Astrocyte of the hippocampus (primary cell): ENCODE results near the gene OR2H2.

Source experiments
- DNase-seq: peaks from one replicate; pipeline ENCODE4 v3.0.0; 2011; ENCODE audit warnings: low read depth, low spot score

OR2H2 gene

DNA sequence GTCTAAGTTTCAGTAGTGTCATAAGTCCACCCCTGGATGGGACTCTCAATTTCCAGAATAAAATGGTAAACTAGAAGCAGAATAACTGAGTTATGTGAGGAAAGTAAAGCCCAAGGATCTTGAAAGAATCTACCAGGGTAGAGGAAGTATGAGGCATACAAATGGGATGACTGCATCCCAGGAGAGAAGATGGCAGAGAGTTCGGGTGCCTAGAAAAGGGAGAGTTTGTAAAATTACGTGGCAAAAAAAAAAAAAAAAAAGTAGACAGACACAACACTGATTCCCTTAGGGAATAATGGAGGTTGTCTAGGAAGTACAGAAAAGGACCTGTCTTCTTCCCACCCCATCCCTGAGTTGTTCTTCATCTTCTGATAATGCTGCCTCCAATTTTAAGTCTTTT lies 44.6 kb downstream of the OR2H2 start:
- no peak for DNase-seq

GRCh38 chr6:29630315-29630714 lies 45.4 kb downstream of the OR2H2 start:
- DNase-seq: no peak

DNA sequence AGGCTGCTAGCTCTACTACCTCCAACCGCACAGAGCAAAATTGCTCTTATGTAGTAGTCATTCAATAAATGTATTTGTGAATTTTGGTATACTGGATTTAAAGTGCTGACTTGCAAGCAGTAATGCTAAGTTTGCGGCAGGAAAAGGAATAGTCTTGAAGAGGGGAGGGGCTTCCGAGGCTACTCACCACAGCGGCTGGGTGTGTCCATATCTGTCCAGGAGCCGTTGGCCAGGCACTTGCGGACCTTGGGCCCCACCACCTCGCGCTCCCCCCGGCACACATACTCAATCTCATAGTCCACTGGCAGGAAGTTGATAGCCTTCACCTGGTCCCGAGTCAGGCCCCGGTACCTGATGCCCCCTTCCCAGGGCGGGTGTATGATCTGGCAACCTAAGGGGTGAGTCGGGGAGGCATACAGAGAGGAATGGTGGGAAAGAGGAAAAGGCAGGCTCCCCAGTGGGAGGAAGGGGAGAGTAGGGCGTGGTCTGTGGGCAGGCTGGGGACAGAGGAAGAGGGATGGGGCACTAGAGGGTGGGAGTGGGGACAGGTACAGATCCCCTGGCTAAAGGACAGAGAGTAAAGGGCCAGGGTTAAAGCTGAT lies 46.4 kb downstream of the OR2H2 start:
- no peak for DNase-seq

DNA sequence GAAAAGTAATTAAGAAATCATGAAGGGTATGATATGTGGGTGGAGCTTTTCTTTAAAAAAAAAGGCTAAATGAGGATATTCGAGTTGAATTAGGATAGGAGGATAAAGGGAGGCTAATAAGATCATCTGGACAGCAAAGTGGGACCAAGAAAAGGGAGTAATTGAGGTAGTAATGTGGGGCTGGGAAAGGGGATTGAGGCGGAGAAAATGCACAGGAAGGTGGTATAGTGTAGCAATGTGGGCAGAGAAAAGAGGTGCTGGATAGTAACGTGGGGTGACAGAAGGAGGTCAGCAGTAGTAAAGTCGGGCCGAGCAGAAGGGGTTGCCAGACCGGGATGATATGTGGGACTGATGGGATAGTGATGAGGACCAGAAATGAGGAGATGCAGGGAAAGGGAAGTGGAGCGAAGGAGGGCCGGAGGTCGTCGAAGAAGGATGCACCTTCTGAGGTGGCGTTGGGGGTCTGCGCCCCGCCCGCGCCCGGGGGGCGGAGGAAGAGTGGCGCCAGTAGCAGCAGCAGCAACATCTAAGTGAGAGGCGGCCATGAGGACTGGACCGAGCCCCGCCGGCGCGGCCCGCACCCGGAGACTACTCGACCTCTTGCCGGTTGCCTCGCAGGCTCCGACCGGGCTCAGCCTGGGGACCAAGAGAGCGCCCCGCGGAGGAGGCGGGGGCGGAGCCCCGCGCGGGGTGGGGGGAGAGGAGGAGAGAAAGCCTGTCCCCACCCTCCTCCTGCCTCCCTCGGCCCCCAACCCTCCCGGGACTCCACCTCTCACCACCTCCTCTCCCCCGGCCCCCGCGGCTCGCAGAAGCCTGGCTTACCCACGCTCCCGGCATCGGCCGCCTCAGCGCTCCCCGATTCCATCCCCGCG lies 47.2 kb downstream of the OR2H2 start:
- peak; percentile 80 for DNase-seq

DNA sequence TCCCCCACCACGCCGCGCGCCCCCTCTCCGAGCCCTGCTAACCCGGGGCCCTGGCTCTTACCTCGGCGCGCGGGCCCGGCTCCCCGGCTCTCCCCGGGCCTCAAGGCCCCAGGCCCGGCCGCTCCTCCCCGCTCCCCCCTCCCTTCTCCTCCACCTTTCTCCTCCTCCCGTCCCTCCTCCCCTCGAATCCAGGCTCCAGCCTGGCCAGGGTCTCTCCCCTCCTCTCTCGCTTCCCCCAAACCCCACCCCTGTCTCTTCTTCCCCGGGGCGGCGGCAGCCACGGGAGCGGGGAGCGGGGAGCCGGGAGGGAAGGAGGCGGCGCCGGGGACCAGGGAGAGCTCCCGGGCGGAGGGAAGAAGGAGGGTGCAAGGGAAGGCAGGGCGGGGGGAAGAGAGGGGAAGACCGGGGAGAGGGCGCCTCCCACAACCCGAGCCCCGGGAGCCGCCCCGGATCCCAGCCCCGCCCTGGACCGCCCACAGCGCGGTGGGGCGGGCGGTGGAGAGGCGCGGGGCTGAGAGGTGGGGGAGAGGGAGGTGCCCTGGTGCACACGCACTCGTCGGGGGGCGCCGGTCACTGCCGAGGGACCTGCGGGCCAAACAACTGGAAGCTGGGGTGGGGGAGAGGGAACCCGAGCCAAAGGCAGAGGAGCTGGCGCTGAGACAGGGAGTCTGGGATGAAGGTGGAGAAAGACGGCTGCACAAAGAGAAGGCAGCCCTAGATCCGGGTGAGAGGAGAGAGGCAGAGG lies 48.0 kb downstream of the OR2H2 start, which contains the start of gene GABBR1:
TSS of gene GABBR1 (minus strand) at position 395 of the 745 bp plus-strand sequence. CDS start 798 bp downstream, outside the sequence.
- peak; percentile 96 for DNase-seq

- no peak for DNase-seq
Observed at GRCh38 chr6:29633534-29633905, 48.6 kb downstream of the OR2H2 start.

- DNase-seq: no peak
Observed at GRCh38 chr6:29637247-29637646, 52.3 kb downstream of the OR2H2 start.
